ENCODE results near the gene TAOK2.

The TAOK2 gene

DNA sequence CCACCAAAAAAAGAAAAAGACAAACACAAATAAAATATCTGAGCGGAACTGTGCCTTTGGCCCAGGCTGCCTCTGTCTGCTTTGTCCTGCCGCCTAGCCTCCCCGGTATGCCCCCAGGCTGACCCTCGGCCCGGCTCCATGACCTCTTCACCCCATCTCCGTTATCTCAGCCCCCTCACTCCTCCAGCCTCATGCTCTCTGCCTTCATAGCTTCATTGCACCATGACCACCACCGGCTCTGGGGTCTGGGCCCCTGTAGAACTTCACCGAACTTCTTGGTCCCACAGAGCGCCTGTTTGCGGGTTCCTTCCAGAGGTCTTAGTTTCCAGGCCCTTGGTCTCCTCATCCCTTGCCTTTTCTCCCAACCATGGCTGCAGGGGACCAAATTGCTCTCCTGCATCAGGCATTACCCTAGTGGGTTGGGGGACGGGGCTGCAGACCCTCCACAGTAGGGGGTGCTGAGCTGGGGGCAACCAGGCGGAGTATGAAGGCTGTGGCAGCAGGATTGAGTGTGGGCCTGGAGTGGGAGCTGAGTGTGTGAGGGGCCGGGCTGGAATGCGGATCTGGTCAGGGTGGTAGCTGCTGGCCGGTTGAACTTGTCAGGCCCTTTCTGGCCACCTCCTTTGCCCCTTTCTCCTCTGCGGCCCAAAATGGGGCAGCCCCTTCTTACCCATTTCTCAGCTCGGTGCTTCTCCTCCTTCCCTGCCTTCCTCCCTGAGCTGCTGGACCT, 14.8 kb downstream of the TAOK2 start:
- DNase-seq: no peak

DNA sequence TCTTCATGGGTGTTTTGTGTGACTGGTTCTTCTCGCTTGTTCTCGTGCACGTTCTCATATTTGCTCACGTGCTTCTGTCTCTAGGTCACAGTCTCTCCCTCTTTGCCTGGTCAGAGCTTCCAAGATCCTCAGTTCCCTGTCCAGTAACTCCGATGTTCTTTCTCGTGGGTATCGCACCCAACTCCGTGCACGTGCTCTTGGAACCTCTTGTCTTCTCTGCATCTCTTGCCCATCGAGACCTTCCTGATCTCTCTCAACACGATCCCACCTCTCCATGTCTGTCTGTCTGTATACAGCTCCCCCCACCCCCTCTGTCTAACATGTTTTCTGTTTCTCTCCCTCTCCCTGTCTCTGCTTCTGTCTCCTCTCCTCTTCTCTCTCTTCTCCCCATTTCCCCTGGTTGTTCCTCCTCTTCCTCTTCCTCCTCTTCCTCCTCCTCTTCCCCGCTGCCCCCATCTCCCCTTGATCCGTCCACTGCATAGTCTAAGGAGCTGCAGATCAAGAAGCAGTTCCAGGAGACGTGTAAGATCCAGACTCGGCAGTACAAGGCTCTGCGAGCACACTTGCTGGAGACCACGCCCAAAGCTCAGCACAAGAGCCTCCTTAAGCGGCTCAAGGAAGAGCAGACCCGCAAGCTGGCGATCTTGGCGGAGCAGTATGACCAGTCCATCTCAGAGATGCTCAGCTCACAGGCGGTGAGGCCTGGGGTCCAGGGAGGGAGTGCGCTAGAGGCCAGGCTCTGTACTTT, 15.6 kb downstream of the TAOK2 start:
- no peak for DNase-seq

DNA sequence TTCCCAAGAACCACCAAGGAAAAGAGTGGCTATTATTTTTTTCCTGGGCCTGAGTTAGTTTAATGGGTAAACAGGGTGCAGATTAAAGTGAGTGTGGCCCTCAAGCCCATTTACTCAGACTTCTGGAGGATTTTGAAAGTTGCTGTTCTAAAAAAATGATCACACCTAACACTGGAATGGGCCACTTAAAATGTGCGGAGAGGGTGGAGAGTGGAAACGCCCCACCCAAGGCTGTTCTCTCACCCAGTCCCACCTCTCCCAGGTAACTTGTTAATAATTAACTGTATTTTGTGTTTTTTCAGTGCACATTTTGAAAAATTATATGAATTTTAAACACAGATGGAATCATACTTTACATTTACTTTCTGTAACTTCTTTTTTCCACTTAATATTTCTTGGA, 16.4 kb downstream of the TAOK2 start:
- no peak for DNase-seq

DNA sequence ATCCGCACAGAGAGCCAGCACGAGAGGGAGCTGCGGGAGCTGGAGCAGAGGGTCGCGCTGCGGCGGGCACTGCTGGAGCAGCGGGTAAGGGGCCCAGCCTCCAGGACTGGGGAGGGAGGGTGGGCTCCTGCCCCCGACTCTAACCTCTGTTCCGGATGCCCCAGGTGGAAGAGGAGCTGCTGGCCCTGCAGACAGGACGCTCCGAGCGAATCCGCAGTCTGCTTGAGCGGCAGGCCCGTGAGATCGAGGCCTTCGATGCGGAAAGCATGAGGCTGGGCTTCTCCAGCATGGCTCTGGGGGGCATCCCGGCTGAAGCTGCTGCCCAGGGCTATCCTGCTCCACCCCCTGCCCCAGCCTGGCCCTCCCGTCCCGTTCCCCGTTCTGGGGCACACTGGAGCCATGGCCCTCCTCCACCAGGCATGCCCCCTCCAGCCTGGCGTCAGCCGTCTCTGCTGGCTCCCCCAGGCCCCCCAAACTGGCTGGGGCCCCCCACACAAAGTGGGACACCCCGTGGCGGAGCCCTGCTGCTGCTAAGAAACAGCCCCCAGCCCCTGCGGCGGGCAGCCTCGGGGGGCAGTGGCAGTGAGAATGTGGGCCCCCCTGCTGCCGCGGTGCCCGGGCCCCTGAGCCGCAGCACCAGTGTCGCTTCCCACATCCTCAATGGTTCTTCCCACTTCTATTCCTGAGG, 17.4 kb downstream of the TAOK2 start:
- DNase-seq: no peak

DNA sequence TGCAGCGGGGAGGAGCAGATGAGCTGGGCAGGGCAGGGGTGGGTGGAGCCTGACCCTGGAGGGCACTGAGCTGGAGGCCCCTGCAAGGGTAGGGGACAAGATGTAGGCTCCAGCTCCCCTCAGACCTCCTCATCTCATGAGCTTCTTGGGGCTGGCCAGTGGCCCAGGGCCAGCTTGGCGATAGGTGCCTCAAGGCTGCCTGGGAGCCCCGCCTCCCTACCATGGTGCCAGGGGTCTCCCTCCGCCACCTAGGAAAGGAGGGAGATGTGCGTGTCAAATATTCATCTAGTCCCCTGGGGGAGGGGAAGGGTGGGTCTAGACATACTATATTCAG, 17.9 kb downstream of the TAOK2 start:
- no peak for DNase-seq

DNA sequence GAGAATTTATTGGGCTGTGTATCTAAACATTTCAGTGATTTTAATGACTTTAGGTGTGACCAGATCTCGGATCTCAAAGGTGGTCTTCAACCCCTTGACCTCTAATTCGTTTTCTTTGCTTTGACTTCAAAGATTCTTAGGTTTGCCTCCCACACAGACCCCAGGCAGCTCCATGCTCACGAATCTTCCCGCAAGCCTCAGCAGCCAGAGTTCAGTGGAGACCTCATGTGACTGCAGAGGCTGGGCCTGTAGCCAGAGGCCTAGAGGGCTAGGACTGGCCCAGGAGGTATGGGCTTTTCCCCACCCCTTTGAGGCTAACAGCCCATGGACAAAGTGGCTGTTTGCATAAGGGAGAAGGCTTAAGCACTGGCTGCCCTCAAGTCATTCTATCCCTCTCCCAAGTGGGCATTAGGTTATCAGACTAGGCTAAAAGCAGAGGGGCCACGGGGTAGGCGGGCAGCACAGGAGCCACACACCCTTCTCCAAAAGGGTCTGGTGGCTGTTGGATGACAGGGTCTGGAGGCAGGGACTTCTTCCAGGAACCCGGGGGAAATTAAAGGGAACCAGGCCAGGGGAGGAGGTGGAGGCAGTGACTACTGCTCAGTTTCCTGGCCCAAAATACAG, 18.8 kb downstream of the TAOK2 start:
- DNase-seq: no peak

DNA sequence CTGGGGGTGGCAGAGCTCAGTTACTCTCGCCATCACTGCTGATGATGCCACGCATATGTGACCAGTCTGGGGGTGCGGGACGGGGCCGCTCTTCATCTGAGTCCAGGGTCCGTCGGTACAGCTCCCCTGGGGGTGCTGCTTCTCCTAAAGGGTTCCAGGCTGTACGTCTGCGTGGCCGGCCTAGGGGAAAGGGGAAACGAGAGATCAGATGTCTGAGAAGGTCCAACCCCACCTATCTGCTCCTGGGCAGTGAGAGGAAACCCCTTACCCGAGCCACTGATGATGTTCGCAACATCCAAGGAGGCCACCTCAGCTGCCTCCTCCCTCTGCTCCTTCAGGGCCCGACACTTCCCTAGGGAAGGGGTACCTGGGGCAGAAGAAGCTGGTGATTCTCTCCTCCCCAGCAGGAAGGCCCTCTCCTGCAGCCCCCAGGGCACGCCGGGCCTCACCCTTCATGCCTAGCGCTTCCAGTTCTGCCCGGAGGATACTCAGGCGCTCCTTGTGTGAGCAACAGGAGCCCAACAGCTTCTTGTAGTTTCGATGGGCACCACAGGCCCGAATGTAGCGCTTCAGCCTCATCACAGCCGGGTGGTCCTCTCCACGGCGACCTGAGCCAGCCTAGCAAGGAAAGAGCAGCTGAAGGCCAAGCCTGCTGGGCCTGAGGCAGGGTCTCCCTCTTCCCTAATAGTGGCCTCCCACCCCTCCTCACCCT, 19.7 kb downstream of the TAOK2 start:
- DNase-seq: no peak

DNA sequence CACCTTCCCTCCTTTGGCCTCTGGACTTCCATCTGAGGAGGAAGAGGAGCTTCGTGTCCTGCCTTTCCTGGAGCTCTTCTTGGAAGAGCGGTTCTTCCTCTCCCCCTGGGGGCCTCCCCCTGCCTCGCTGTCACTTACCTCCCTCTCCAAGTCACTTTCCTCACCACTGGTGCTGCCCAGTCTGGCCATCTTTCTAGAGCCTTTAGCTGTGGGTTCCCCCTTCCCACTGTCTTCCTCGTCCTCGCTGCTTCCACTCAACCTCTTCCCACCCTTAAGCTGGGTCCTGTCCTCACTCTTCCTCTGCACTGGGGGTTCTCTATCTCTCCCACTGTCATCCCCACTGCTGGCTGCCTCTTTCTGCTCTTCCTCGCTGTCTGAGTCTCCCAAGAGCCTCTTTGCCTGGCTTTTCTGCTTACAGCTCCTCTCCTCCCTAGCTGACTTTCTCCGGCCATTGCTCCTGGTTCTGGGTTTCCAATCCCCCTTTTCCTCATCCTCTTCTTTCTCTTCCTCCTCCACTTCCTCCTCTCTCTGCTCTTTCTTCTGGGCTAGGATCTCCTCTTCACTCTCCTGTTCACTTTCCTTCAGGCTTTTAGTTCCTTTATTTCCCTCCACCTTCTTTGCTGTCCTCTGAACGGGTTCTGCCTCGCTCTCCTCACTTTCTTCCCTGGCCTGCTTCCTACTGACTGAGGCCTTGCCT, 20.4 kb downstream of the TAOK2 start:
- no peak for DNase-seq

DNA sequence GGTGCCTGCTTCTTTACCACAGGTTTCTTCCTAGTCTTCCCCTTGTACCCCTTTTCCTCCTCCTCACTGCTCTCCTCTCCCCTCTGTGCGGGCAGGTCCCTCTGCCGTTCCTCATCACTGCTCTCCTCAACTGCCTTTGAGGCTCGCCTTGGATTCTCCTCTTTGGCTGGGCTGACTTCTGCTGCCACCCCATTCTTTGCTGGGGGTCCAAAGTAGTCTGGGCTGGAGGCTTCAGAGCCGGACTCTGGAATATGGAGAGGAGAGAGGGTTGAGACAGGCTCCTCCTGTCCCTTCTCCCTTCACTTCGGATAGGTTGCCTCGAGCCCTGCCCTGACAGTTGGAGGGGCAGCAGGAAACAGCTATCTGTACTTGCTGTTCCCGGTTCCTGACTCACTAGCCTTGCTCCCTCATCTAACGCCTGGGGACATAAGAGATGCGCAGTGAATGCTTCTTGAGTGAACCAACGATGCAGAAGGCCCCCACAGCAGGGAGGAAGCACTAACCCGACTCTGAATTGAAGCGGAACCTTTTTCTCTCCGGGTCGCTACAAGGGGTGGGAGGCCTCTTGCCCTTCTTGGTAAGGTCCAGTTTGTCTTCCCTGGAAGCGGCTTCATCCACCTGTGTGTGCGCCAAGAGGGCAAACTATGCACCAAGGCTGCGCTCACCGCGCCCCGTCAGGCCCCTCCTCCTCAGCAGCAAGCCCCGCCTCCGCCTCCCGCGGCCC, 21.1 kb downstream of the TAOK2 start:
- peak; percentile 28 for DNase-seq

DNA sequence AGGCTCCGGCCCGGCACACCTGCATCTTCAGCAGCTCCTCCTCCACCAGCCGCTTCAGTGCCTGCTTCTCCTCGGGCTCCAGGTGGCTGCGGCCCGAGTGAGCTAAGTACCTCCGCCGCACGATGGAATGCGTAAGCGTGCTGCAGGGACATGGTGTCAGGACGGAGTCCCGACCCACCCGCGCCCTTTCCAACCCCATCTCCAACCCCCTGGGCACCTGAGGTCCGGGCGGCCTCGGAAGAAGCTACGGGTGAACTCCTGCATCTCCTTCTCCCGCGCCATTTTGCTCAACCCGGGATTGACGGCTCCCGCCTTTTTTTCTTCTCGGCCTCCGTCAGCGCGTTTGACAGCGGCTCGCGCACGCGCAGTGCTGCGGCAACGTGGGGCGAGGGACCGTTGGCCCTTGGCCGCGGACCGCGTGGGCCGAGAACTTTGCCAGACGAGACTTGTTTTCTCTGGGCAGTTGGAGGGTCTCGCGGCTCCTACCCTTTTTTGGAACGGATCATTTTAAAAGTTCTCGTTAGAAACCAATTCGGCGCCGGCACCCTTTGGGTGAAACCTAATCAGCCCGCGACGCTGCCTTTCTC, 21.7 kb downstream of the TAOK2 start, which contains the start of gene HIRIP3:
Gene HIRIP3, minus strand, starts transcription at position 294 of the 587 bp plus-strand sequence. Its CDS starts 12 bp downstream, at position 282.
- peak; percentile 82 for DNase-seq

DNA sequence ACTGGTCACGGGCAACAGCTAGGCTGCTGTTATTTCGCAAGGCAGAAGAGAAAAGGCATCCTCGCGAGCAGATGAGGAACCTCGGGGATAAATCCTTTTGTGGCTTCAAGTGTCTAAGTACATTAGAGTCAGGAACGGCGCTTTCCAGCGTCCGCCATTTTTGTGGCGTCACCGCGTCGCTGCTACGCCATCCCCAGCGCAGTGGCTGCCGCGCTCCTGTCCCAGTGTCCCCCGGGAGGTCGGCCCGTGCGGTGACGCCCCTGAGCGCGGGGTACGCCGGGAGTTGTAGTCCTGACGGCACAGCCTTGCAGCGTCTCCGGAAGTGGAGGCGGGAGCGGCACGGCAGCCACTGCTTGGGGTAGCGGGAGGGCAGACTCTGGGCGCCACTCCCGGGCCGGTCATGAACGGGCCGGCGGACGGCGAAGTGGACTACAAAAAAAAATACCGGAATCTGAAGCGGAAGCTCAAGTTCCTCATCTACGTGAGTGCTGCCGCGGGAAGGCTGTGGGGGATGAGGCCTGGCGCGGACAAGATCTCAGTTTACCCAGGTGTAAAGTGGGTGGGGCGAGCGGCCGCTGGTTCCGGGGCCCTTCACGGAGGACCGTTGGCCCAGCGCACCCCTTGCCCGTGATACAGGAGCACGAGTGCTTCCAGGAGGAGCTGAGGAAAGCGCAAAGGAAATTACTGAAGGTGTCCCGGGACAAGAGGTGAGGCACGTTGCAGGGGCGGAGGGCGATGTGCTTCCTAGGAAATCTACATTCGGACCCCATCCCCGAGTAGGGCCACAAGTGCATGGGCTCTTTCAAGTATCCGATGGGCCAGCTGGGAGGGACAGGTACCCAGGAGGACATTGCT, 22.5 kb downstream of the TAOK2 start, which contains the start of gene INO80E:
Gene INO80E, plus strand, starts transcription at position 331 of the 855 bp plus-strand sequence. Its CDS starts 70 bp downstream, at position 401.
- peak; percentile 94 for DNase-seq

DNA sequence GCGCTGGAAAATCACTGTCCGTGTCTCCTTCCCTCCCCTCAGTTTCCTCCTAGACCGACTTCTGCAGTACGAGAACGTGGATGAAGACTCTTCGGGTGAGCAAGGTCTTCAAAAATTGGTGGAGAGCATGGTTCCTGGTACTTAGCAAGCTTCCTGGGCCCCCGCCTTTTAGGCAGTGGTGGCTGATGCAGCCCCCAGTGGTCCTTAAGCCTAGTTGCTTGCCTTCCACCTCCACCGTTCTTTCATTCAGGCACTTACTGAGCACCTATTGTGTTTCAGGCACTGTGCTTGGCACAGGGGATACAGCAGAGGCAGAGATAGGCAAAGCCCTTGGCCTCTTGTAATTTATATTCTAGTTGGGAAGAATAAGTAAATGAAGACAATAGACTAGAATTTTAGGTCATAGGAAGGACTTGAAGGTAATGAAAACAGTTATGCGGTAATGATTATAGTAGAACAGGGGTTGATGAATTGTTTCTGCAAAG, 23.1 kb downstream of the TAOK2 start:
- no peak for DNase-seq

DNA sequence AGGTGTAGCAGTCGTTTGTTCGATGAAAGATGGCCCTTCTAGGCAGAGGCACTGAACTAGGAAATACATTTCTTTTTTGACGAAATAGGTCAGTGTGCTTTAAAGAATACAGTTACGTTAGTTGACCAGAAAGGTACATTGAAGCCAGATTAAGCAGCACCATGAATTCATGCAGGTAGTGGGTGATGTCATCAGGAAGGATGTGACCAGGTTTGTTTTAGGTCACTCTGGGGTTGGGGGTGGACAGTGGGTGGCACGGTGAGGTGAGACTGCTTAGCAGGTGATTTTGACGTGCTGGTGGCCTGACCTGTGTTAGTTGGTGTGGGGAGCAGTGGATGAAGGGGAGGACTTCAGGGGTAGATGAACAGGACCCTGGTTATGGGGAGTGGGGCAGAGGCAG, 25.9 kb downstream of the TAOK2 start:
- DNase-seq: no peak

DNA sequence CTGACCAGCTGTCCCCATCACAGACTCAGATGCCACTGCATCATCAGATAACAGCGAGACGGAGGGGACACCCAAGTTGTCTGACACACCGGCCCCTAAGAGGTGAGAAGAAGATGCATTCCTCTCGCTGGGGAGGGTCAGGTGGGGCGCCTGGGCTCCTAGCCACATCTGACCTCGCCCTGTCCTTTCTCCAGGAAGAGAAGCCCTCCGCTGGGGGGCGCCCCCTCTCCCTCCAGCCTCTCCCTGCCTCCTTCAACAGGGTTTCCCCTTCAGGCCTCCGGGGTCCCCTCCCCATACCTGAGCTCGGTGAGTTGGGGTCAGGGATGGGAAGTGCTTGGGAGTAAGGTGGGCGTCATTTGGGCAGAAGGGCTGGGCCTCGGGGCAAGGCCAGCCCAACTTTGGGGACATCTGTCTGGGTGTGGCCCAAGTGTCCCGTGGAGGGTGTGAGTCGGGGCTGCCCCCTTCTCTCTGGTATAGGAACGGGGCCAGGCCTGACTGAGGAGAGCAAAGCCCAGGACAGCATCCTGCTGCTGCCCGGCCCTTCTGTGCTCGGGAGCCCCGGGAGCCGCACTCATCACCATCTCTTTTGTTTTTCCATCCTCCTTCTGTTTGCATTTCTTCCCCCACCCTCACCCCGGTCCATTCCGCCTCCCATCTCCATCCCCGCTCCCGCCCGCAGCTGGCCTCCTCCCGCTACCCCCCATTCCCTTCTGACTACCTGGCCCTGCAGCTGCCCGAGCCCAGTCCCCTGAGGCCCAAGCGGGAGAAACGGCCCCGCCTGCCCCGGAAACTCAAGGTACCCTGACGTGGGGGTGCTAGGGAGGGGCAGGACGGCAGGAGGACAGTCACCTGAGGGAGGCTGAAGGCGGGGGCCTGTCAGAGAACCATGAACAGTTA, 27.3 kb downstream of the TAOK2 start:
- no peak for DNase-seq

DNA sequence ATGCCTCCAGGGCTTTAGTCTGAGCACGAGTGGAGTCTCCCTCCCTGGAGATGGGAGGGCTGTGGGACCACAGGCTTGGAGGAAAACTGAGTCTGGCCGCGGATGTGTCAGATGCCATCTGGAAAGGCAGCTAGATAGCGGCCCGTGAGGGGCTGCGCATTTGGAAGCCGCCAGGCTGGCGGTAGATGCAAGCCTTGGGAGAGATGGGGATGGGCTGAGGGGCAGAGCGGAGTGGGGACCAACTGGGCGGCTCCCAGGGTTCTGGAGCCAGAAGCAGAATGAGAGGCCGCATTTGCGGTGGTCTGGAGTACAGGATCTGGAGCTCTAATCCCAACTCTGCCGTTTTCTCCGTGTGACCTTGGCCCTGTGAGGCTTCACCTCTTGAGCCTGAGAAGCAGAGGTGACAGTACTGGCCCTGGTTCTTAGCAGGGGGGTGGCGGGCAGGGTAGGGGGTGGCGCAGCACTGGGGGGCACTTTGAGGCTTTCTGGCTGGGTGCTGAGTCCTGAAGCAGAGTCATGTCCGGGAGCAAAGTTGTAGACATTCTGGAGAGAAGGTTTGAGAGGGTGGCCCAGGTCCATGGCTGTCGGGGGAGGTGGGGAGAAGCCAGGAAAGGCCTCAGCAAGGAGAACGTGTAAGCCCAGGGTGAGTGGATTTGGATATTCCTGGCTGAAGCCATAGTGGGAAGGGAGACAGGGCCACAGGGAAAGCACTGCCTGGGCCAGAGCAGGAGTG, 29.1 kb downstream of the TAOK2 start:
- no peak for DNase-seq

DNA sequence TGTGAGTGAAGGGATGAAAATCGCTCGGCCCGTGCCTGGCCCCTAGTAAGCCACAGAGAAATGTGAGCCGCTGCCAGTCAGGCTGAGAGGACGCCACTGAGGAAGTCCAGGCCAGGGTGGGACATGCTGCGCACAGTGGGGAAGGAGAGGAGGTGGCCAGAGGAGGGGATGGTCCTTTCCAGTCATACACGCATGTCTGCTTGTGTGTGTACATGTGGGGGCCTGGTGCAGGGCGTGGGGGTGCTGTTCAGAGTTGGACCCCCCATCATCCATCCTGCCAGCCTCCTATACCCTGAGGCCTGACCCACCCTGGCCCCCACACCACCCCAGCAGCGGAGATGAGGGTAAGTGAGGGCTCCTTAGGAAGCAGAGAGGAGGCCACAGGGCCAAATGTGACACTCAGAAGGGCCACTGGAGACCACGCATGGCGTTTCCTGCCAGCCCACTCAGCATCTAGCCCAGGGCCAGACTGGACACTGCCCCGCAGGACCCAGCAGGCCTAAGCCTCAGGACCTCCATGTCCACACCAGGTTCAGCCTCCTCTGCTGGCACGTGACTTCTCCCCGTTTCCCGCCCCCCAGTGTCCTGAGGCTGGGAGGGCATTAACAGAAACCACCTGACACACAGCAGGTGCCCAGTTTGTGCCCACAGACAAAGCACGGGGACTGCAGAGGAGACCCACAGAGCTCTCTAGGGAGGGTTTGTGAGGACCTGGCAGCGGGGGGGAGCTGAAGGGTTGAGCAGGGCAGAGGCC, 30.2 kb downstream of the TAOK2 start:
- no peak for DNase-seq

DNA sequence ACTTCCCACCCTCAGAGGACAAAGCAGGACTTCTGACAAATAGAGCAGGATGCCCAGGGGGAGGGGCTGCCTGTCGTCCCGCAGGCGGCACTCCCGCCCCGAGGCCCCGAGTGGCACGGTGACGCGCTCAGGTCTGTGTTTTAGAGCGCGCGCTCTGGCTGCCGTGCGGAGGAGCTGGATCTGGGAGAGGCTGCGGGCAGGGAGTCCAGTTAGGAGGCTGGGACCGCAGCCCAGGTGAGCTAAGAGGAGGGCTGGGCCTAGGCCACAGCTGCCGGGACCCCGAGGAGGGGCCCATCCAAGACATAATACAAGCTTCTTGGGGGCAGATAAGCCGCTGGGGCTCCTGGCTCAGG, 30.7 kb downstream of the TAOK2 start:
- DNase-seq: no peak

Data from fibroblast of upper back skin (primary cell).